Epithelial cell of esophagus (primary cell): ENCODE measurements around the gene MSX2.

Source experiments
- DNase-seq: peaks from one replicate; pipeline ENCODE4 v3.0.0; 2010; ENCODE audit warnings: low read depth
- H3K4me3 ChIP-seq: 2 replicates; pipeline ENCODE4 v1.5.1; 2011; ENCODE audit warnings: mild to moderate bottlenecking, low read length, control low read depth
- CTCF ChIP-seq: IDR thresholded peaks from 2 replicates; pipeline ENCODE4 v1.5.1; 2011; ENCODE audit warnings: low read depth, mild to moderate bottlenecking, low read length, control low read depth, inconsistent platforms; ENCODE audit not compliant: insufficient read depth; ENCODE audit errors: missing control alignments

The MSX2 gene

DNA sequence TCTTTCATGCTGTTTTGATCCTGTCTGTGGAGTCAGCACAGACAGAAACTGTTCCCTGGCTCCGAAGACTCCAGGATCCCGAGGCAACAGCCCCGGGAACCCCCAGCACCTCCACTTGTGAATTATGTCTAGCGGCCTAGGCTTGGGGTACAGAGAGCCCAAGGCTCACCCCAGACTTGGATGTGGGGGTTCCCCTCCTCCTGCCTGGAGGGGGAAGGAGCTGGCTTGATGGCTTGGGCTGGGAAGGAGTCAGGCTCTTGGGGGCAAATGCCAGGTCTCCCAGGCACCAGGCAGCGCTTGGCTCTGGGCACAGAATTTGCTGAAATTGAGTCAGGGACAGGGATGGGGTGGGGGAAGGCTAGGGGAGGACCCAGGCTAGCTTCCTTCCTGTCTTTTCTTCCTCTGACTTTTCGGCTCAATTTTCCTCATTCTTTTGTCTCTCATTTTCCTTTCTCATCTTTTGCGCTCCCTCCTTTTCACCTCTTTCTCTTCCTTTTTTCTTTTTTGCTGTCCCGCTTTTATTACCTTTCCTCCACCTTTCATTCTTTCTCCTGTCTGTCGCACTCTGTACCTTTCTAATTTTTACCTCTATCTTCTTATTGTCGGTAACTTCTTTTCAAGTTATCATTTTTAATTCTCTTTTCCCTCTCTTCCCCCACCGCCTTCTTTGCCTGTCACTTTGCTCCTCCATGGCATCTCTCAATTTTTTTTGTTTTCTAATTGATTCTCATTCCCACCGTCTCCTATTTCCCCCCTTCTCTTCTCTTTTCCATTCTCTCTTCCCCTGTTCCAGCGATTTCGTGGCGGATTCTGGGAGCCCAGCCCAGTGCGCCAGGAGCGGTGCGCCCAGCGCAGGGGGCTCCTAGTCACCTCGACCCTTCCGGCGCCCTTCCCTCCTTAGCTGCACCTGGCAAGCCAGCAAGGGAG, 10.5 kb downstream of the MSX2 start:
- no peak overlapping the region for H3K4me3 ChIP-seq
- no peak for TF ChIP-seq CTCF
- no peak for DNase-seq

DNA sequence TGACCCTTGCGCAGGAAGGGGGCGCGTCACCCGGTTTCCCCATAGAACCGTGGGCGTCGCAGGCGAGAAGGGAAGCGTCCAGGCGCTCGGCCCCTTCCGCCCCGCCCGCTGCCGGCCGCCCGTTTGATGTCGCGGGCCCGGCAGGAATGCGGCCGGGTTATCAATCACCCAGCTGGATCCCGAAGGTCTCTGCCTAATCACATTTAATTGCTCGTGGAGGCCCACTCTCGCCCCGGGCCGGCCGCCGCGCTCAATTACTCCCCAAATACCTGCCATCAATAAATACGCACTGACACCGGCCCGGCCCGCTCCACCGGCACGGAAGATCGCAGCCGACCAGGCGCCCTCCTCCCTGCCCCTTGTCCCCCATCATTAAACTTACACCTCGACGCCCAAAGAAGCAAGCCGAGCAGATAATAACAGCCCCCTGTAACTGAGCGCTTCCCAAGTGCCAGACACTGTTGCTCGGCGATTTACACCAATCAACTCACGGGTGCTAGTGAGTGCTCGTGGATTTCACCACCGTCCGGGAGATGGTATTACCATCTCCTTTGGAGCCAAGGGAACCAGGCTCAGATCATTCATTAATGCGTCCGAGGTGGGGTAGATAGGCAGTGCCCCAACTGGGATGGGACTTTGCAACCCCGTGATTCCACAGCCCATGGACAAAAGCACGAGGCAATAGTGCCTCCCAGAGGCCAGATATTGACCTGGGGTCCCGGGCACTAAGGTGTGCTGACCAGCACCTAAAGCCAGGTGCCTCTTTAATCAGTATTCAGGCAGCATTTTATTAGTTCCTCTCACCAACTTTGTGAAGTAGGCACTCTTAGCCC, 11.3 kb downstream of the MSX2 start:
- TF ChIP-seq CTCF = no peak
- H3K4me3 ChIP-seq = no peak overlapping the region

DNA sequence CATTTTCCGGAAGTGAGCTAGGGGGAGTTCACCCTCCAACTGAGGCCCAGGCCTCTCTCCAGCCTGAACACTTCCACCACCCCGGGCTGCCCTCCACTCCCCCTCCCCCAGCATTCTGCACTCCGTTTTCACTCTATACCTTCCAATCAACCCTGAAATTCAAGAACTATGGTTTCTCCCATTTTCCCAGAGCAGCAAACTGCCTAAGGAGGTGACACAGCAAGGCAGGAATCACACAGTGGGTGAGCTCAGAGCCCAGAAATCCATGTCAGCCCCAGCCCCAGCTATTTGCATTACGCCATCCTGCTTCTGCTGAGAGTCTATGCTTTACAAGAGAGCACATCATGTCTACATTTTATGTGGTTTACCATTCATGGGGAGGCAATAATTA, 11.9 kb downstream of the MSX2 start:
- peak; percentile 17 for DNase-seq
- TF ChIP-seq CTCF = no peak
- H3K4me3 ChIP-seq = no peak overlapping the region

More for the DNA sequence above, 11.3 kb downstream of the MSX2 start:
- DNase-seq = no peak

DNA sequence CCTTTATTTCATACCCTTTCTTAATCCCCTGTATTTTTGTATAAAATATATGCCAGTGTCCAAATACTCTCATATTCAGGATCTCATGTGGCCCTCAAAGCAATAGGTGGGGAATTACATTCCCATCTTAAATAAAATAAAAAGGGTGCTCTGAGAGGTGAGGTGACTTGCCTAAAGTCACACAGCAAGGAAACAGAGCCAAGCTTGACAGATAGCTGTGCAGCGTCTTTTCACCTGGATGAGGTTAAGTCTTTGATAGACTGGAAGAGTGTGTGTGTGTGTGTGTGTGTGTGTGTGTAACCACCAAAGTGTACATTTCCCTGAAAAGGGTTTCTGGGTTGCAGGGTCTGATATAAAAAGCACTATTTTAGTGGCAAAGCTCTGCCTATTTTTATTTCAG, 12.4 kb downstream of the MSX2 start:
- no peak overlapping the region for H3K4me3 ChIP-seq
- no peak for DNase-seq
- no peak for TF ChIP-seq CTCF

GRCh38 chr5:174737330-174737729, 12.9 kb downstream of the MSX2 start:
- no peak overlapping the region for H3K4me3 ChIP-seq

GRCh38 chr5:174741352-174741751, 17.0 kb downstream of the MSX2 start:
- DNase-seq = no peak
- no peak overlapping the region for H3K4me3 ChIP-seq
- TF ChIP-seq CTCF = no peak

More at GRCh38 chr5:174737330-174737729, 12.9 kb downstream of the MSX2 start:
- DNase-seq = no peak
- no peak for TF ChIP-seq CTCF

DNA sequence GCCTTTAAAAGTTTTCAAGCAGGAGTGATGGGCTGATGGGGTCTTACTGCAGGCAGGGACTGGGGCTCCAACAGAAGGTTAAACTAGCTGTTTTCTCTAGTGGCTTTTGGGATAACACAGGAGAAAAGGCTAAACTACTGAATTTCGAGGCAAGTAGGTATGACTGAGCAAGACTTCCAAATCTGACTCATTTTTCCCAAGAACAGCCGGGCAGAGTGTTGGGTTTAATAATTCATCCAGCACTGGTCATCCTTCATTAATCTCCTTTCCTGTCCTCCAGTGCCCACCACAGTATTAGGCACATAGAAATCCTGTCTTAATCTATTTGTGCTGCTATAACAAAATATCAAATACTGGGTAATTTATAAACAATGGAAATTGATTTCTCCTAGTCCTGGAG, 20.5 kb downstream of the MSX2 start:
- no peak for TF ChIP-seq CTCF
- H3K4me3 ChIP-seq = no peak overlapping the region
- DNase-seq = no peak
